PFSK-1 (cell line): ENCODE results near the gene GABPB1.

ENCODE experiments used
- FOXP2 ChIP-seq: optimal IDR thresholded peaks from 2 replicates; pipeline ENCODE3; 2011; ENCODE audit warnings: borderline replicate concordance, control low read depth, inconsistent platforms; ENCODE audit not compliant: insufficient read depth; ENCODE audit errors: extremely low read length, extremely low read depth
- POLR2AphosphoS5 ChIP-seq: IDR thresholded peaks from 2 replicates; pipeline ENCODE4 v1.6.1; 2012; ENCODE audit warnings: low read depth, mild to moderate bottlenecking, control low read depth, low read length, moderate library complexity
- SIN3A ChIP-seq: IDR thresholded peaks from 2 replicates; pipeline ENCODE4 v1.6.1; 2012; ENCODE audit warnings: mild to moderate bottlenecking, low read length, moderate library complexity, borderline replicate concordance; ENCODE audit not compliant: insufficient read depth
- TAF1 ChIP-seq: IDR thresholded peaks from 2 replicates; pipeline ENCODE4 v1.6.1; 2012; ENCODE audit warnings: low read length, control low read depth, borderline replicate concordance; ENCODE audit not compliant: insufficient read depth
- TF ChIP-seq, protein P1 (sequence below), 2 experiments: IDR thresholded peaks; 2 replicates each; pipeline versions ENCODE4 v1.6.1 to v1.8.0; 2011 to 2012; ENCODE audit warnings: low read depth in 2 of 2, low read length in 2 of 2, control low read depth in 1 of 2, inconsistent platforms in 1 of 2, mild to moderate bottlenecking in 1 of 2, moderate library complexity in 1 of 2; ENCODE audit not compliant: insufficient read depth in 1 of 2

The GABPB1 gene

DNA sequence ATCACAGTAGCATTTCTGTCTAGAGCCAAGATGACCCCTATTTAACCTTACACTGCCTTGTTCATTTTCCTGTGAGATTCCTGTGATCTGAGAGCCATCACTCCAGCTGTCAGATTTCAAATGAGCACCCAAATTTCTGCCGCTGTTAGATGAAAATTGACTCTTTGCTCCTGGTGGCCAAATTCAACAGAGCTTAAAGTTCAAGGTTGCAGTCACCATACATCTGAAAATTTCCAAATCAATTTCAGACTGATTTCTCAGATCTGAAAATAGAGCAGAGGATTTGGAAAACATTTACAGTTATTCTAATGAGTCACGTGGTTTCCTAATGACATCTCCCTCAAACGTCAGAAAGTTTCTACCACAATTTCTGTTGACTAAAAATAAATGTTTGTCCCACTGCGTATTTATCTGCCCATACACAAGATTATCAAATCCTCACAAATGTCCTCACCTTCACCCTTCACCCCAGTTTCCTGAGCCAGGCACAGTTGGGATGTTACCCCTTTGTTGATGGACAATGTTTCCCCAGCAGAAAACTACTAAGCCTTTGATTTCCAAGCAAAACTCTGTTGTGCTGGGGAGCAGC is 105.9 kb downstream of the GABPB1 start:
- no peak for TF ChIP-seq FOXP2
- TF ChIP-seq, protein P1, sequence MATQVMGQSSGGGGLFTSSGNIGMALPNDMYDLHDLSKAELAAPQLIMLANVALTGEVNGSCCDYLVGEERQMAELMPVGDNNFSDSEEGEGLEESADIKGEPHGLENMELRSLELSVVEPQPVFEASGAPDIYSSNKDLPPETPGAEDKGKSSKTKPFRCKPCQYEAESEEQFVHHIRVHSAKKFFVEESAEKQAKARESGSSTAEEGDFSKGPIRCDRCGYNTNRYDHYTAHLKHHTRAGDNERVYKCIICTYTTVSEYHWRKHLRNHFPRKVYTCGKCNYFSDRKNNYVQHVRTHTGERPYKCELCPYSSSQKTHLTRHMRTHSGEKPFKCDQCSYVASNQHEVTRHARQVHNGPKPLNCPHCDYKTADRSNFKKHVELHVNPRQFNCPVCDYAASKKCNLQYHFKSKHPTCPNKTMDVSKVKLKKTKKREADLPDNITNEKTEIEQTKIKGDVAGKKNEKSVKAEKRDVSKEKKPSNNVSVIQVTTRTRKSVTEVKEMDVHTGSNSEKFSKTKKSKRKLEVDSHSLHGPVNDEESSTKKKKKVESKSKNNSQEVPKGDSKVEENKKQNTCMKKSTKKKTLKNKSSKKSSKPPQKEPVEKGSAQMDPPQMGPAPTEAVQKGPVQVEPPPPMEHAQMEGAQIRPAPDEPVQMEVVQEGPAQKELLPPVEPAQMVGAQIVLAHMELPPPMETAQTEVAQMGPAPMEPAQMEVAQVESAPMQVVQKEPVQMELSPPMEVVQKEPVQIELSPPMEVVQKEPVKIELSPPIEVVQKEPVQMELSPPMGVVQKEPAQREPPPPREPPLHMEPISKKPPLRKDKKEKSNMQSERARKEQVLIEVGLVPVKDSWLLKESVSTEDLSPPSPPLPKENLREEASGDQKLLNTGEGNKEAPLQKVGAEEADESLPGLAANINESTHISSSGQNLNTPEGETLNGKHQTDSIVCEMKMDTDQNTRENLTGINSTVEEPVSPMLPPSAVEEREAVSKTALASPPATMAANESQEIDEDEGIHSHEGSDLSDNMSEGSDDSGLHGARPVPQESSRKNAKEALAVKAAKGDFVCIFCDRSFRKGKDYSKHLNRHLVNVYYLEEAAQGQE (IDR thresholded peaks at IDR 0.05; ENCODE audit: insufficient read depth in 1 of 2, low read depth in 2 of 2, low read length in 2 of 2) = no peak

DNA sequence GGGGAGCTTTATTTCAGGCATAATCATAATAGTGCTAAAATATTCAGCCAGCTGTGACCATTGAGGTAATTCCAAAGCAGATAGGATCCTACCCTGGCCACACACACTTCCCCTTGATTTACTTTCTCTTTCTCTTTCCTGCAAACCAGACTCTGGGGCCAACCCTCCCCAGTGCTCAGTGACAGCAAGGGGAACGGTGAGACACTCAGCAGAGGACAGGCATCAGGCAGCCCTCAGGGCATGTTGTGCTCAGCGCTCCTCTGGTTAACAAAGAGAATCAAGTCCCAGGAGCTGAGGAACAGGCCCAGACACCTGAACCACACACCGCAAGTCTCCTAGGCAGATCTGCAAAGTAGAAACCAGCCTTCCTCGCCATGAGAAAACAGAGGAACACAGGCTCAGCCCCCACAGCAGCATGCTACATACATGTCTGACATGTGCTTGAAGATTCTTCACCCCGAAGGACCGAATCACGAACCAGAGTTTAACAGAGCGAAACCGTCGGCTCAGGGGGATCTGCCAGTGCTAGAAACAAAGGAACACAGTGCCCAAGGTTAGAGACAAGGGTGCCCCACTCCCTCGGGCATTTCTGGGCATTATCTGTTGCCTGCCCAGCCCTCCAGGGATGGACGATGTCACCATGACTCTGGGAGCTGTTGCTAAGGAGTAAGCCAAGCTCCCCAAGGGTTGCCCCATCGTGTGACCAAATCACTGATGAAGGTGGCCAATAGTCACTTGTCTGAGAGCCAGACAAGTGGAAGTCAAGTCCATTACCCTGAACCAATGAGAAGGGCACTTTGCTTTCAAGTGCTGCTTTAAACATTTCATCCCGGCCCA is 107.0 kb downstream of the GABPB1 start:
- TF ChIP-seq FOXP2 (no peak), SIN3A (no peak), POLR2AphosphoS5 (no peak), TAF1 (no peak)
- TF ChIP-seq, protein P1 (IDR thresholded peaks at IDR 0.05; ENCODE audit: insufficient read depth in 1 of 2, low read depth in 2 of 2, low read length in 2 of 2) = no peak

DNA sequence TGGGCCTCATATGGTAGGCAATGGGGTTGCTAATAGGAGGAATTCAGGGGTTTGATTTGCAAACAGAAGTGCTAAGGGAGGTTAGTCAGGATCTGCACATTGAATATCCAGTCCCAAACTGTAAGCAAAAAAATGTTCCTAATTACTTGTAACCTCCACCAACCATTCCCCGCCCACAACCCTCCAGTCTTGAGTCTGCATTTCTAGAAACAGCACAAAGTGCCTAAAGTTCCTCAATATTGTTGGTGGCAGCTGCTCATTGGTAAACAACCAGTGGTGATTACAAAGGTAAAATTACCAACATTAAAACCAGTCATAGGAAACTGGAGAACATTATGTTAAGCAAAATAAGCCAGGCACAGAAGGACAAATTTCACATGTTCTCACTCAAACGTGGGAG is 108.4 kb downstream of the GABPB1 start:
- TF ChIP-seq, protein P1 (IDR thresholded peaks at IDR 0.05; ENCODE audit: insufficient read depth in 1 of 2, low read depth in 2 of 2, low read length in 2 of 2) = no peak
- TF ChIP-seq TAF1 = no peak
- no peak for TF ChIP-seq POLR2AphosphoS5
- no peak for TF ChIP-seq FOXP2
- no peak for TF ChIP-seq SIN3A

DNA sequence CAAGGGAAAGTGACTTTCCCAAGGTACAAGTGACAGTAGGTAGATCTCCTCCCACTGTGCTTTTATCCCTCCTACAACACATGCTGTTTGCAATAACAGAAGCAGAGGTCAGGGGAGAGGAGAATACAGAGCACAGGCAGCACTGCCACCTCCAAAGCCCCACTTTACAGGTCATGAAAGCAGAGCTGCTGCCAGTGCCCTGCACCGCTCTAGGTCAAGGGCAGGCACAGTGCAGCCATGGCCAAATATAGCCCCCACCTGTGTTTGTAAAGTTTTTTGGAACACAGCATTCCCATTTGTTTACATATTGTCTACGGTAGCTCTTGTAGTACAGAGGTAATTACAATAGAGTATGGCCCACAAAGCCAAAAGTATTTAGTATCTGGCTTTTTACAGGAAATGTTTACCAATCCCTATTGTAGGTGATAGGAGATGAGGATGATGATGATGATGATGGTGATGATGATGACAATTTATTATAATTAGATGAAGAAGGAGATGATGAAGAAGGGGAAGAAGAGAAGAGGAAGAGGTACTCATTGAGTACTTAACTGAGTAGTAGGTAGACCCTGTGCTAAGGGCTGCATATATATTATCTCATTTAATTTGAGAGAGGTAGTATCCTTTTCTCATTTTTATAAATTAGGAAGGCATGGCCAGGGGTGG is 109.9 kb downstream of the GABPB1 start:
- TF ChIP-seq FOXP2 (no peak), TAF1 (no peak), SIN3A (no peak), POLR2AphosphoS5 (no peak)
- TF ChIP-seq, protein P1 (IDR thresholded peaks at IDR 0.05; ENCODE audit: insufficient read depth in 1 of 2, low read depth in 2 of 2, low read length in 2 of 2) = no peak
